Adrenal gland (tissue), 12 donors: ENCODE data around the gene UBE3B. TPM values are rescaled to one million over a fixed set of nuclear protein-coding genes. Genes with fewer than 3 reads are reported as not detected.

ENCODE experiments used
- DNase-seq, 7 donors: peaks; one replicate each; pipeline ENCODE4 v3.0.0-alpha.2; 2019 to 2020
- H3K27ac ChIP-seq, 5 donors: fragments of 200-600 bp; sonication (generic) in 4 of 5; 1 replicate in 3 of 5; 2 replicates in 2 of 5; pipeline versions ENCODE4 v1.5.1 to v1.8.0; 2016 to 2020; ENCODE audit warnings: mild to moderate bottlenecking in 1 of 5
- H3K27me3 ChIP-seq: fragments of 200-600 bp; 2 replicates; pipeline ENCODE4 v1.8.0; 2021
- H3K36me3 ChIP-seq, 2 donors: fragments of 200-600 bp; replicated peaks in 1 of 2; 1 replicate in 1 of 2; 2 replicates in 1 of 2; pipeline versions ENCODE4 v1.5.1 to v1.8.0; 2018 to 2022
- H3K4me1 ChIP-seq, 2 donors: fragments of 200-600 bp; replicated peaks in 1 of 2; 1 replicate in 1 of 2; 2 replicates in 1 of 2; pipeline versions ENCODE4 v1.5.1 to v1.8.0; 2018 to 2021
- H3K4me3 ChIP-seq, 4 donors: fragments of 200-600 bp; sonication (generic) in 3 of 4; one replicate each; pipeline ENCODE4 v1.5.1; 2016 to 2018
- H3K9me3 ChIP-seq, 3 donors: fragments of 200-600 bp; sonication (generic) in 1 of 3; replicated peaks in 1 of 3; 1 replicate in 2 of 3; 2 replicates in 1 of 3; pipeline versions ENCODE4 v1.5.1 to v1.8.0; 2016 to 2021
- POLR2A ChIP-seq, 2 donors: fragments of 450-650 bp; IDR thresholded peaks; one replicate each; pipeline ENCODE4 v1.6.1; 2017; ENCODE audit warnings: antibody characterized with exemption in 2 of 2, mild to moderate bottlenecking in 2 of 2, moderate library complexity in 1 of 2
- WGBS, 4 donors: extraction: QIAGEN DNeasy Blood & Tissue Kit in 2 of 4; methylation state at CpG; one replicate each; pipeline versions ENCODE4 v1.1.5 to v1.1.7; 2013 to 2017; 5-methylcytosine and 5-hydroxymethylcytosine counted together
- intact Hi-C, 2 donors: fragments of 100-400 bp; cut with DNase I; formaldehyde crosslinking; loops; one replicate each; pipeline versions ENCODE4 v1.14.1 to v1.15.0; 2022 to 2023
- polyA plus RNA-seq, 3 donors: library from polyadenylated mRNA; stranded (reverse); fragments of 200-250 nt in 2 of 3; fragments of 350-450 nt in 1 of 3; fragmentation: Illumina TruSeq in 1 of 3; extraction: RNeasy Lipid Tissue Mini Kit (QIAGEN cat#74804) in 1 of 3; gene quantifications; one replicate each; pipeline ENCODE4 v1.2.3, GENCODE V29; 2013 to 2014
- total RNA-seq, 9 donors: library from RNA; depleted of rRNA in 4 of 9; stranded (reverse); fragments of >200 nt in 4 of 9; fragments of 120-200 nt in 1 of 9; fragmentation: NEBNext Ultra II Directional in 1 of 9; extraction: Animal tissue kit (Norgen Biotek cat#: 25700) in 1 of 9; gene quantifications; one replicate each; pipeline versions ENCODE4 v1.1.0 to v1.2.4, GENCODE V29; 2013 to 2023
- TF ChIP-seq, protein P1 (sequence below), 6 experiments: fragments of 450-650 bp in 4 of 6; fragments of 200-600 bp in 2 of 6; sonication (generic) in 1 of 6; IDR thresholded peaks; 1 replicate in 5 of 6; 2 replicates in 1 of 6; pipeline versions ENCODE4 v1.5.1 to v1.8.0; 2016 to 2021; ENCODE audit warnings: antibody characterized with exemption in 6 of 6, mild to moderate bottlenecking in 2 of 6, moderate library complexity in 1 of 6
- donor health status: healthy with polysubstance abuse.
- donor health status: Bipolar disorder and iron deficiency.
- donor health status: DM: yes; HTN: yes; CAD: no.
- donor health status: DM: no; HTN: no; CAD: no.
- donor health status: DM: no; HTN: no; CAD: no.
- donor health status: DM: yes; HTN: yes; CAD: no.

The UBE3B gene
- total and polyA plus RNA-seq, 12 donors = 16.0 to 79.5 (median 39.5) TPM

DNA sequence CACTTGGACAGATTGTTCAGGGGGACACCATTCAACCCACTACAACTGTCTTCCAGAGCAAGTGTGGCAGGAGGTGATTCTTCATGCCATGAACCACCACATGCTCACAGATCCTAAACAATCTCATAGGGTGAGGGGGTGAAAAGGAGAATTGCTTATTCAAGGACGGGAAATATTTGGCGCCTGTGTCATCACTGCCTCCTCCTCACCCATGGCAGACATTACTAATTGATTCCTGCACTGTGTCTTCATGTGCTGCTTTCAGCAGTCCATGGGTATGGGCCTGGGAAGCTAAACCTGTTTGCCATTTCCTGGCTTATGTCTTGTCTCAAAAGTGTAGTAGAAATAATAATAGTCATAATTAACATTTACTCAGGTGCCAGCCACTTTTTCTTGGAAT, 64.6 kb downstream of the UBE3B start:
- no peak for TF ChIP-seq POLR2A (IDR thresholded peaks at IDR 0.05)
- TF ChIP-seq, protein P1, sequence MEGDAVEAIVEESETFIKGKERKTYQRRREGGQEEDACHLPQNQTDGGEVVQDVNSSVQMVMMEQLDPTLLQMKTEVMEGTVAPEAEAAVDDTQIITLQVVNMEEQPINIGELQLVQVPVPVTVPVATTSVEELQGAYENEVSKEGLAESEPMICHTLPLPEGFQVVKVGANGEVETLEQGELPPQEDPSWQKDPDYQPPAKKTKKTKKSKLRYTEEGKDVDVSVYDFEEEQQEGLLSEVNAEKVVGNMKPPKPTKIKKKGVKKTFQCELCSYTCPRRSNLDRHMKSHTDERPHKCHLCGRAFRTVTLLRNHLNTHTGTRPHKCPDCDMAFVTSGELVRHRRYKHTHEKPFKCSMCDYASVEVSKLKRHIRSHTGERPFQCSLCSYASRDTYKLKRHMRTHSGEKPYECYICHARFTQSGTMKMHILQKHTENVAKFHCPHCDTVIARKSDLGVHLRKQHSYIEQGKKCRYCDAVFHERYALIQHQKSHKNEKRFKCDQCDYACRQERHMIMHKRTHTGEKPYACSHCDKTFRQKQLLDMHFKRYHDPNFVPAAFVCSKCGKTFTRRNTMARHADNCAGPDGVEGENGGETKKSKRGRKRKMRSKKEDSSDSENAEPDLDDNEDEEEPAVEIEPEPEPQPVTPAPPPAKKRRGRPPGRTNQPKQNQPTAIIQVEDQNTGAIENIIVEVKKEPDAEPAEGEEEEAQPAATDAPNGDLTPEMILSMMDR (IDR thresholded peaks at IDR 0.05) = no peak
- intact Hi-C loops = no loop called here
- no peaks in the 10 kb centered on the region for H3K36me3 ChIP-seq
- peaks cover 0 to 19% of the 10 kb centered on the region in 2 donors for H3K4me1 ChIP-seq
- H3K4me3 ChIP-seq = no peak overlapping the region
- no peaks in the 10 kb centered on the region for H3K9me3 ChIP-seq
- DNase-seq = no peak
- H3K27me3 ChIP-seq = no peaks in the 10 kb centered on the region
- no peak overlapping the region for H3K27ac ChIP-seq
- 60 to 89% (median 75%) methylated on average over 2 of the region's 2 CpGs for WGBS, 4 donors

DNA sequence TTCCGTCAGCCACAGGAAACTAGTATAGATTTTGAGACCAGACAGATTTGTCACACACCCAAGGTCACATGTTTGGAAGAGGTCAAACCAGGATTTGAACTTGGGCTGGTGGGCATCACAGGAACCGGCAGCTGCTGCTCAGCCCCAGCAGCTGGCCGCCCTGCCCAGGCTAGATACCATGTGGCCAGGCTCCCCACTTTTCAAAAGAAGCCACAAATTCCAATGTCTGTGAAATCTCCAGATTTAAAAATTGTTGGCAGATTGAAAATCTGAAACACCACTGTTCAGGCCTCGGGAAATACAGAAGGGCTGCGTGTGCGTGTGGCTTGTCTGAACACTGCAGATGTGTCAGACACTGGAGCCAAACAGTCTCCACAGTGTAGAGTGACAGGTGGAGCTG, 65.4 kb downstream of the UBE3B start:
- H3K36me3 ChIP-seq = no peaks in the 10 kb centered on the region
- WGBS, 4 donors = 83 to 92% (median 89%) methylated on average over 5 to 6 of the region's 6 CpGs
- TF ChIP-seq, protein P1 (IDR thresholded peaks at IDR 0.05) = no peak
- TF ChIP-seq POLR2A (IDR thresholded peaks at IDR 0.05) = no peak
- no peaks in the 10 kb centered on the region for H3K27me3 ChIP-seq
- H3K9me3 ChIP-seq = no peaks in the 10 kb centered on the region
- H3K4me3 ChIP-seq = no peak overlapping the region
- DNase-seq = no peak
- peaks cover 0 to 19% of the 10 kb centered on the region in 2 donors for H3K4me1 ChIP-seq
- H3K27ac ChIP-seq = no peak overlapping the region
- intact Hi-C loops = no loop called here

DNA sequence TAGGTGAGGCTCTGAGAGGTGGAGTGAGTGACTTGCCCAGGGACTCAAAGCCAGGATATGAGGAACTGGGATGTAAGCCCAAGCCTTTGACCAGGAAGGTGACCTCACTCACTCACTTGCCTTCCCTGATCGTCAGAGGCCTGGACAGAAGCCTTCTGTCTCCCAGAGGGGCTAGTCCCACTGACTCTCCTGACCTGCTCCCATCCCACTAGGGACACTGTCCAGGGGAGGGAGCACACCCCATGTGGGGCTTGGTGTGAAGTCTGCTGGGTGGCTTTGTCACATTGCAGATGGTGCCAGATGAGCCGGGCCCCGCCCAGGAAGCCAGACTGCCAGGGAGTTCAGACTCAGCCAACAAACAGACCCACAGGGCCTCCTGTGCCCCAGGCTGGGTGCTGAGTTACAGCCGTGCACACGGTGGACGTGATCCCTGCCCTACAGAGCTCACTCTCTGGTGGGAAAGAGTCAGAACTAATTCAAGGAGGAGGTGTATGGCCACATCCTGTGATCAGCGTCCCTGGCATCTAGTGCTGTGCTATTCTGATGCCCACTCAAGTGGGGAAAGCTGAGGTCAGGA, 67.6 kb downstream of the UBE3B start:
- intact Hi-C loops = no loop called here
- Histone ChIP-seq H3K27me3 (no peaks in the 10 kb centered on the region), H3K9me3 (no peaks in the 10 kb centered on the region), H3K4me1 (peaks cover 0 to 15% of the 10 kb centered on the region in 2 donors), H3K27ac (no peak overlapping the region), H3K4me3 (no peak overlapping the region), H3K36me3 (no peaks in the 10 kb centered on the region)
- 62 to 80% (median 65%) methylated on average over 1 to 7 of the region's 7 CpGs for WGBS, 4 donors
- DNase-seq = peak in 1 of 7 donors; percentile 27
- TF ChIP-seq, protein P1 (IDR thresholded peaks at IDR 0.05) = no peak
- TF ChIP-seq POLR2A (IDR thresholded peaks at IDR 0.05) = no peak

DNA sequence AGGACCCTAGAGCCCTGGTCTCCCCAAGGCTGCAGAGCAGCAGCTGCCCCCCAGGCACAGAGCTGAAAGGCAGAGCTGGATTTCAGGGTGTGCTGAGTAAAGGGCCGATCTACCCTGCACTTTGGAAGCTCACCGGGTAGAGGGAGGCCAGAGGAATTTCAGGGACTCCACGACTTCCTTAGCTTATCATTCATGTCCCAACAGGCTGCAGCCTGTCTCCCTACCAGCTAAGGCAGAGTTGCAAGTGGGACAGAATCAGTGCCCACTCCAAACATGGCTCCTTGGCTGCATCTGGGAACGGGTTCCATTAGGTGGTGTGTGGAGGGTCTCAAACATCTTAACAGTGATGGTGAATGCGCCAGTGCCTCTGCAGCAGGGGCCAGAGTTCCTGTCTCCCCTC, 68.4 kb downstream of the UBE3B start:
- Histone ChIP-seq H3K27me3 (no peaks in the 10 kb centered on the region), H3K4me3 (no peak overlapping the region), H3K4me1 (peaks cover 0 to 8% of the 10 kb centered on the region in 2 donors), H3K27ac (no peak overlapping the region), H3K9me3 (no peaks in the 10 kb centered on the region), H3K36me3 (no peaks in the 10 kb centered on the region)
- TF ChIP-seq, protein P1 (IDR thresholded peaks at IDR 0.05) = no peak
- TF ChIP-seq POLR2A (IDR thresholded peaks at IDR 0.05) = no peak
- WGBS, 4 donors = 64 to 90% (median 69%) methylated on average over 2 to 5 of the region's 5 CpGs
- intact Hi-C loops = no loop called here
- DNase-seq = no peak
